AG09309 (cell line): ENCODE measurements around the gene RGS12.

ENCODE experiments used
- DNase-seq: peaks from one replicate; pipeline ENCODE4 v3.0.0-alpha.2; 2010; ENCODE audit warnings: low read depth
- H3K4me3 ChIP-seq: 2 replicates; pipeline ENCODE4 v1.5.1; 2011; ENCODE audit warnings: mild to moderate bottlenecking, low read depth, low read length, moderate library complexity; ENCODE audit not compliant: control insufficient read depth
- TF ChIP-seq, protein P1 (sequence below): IDR thresholded peaks from 2 replicates; pipeline ENCODE4 v1.5.1; 2011; ENCODE audit warnings: mild to moderate bottlenecking, low read depth, low read length, inconsistent platforms; ENCODE audit not compliant: insufficient read depth, control insufficient read depth; ENCODE audit errors: missing control alignments

The RGS12 gene, protein sequence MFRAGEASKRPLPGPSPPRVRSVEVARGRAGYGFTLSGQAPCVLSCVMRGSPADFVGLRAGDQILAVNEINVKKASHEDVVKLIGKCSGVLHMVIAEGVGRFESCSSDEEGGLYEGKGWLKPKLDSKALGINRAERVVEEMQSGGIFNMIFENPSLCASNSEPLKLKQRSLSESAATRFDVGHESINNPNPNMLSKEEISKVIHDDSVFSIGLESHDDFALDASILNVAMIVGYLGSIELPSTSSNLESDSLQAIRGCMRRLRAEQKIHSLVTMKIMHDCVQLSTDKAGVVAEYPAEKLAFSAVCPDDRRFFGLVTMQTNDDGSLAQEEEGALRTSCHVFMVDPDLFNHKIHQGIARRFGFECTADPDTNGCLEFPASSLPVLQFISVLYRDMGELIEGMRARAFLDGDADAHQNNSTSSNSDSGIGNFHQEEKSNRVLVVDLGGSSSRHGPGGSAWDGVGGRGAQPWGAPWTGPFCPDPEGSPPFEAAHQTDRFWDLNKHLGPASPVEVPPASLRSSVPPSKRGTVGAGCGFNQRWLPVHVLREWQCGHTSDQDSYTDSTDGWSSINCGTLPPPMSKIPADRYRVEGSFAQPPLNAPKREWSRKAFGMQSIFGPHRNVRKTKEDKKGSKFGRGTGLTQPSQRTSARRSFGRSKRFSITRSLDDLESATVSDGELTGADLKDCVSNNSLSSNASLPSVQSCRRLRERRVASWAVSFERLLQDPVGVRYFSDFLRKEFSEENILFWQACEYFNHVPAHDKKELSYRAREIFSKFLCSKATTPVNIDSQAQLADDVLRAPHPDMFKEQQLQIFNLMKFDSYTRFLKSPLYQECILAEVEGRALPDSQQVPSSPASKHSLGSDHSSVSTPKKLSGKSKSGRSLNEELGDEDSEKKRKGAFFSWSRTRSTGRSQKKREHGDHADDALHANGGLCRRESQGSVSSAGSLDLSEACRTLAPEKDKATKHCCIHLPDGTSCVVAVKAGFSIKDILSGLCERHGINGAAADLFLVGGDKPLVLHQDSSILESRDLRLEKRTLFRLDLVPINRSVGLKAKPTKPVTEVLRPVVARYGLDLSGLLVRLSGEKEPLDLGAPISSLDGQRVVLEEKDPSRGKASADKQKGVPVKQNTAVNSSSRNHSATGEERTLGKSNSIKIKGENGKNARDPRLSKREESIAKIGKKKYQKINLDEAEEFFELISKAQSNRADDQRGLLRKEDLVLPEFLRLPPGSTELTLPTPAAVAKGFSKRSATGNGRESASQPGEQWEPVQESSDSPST (N-terminal part only)

DNA sequence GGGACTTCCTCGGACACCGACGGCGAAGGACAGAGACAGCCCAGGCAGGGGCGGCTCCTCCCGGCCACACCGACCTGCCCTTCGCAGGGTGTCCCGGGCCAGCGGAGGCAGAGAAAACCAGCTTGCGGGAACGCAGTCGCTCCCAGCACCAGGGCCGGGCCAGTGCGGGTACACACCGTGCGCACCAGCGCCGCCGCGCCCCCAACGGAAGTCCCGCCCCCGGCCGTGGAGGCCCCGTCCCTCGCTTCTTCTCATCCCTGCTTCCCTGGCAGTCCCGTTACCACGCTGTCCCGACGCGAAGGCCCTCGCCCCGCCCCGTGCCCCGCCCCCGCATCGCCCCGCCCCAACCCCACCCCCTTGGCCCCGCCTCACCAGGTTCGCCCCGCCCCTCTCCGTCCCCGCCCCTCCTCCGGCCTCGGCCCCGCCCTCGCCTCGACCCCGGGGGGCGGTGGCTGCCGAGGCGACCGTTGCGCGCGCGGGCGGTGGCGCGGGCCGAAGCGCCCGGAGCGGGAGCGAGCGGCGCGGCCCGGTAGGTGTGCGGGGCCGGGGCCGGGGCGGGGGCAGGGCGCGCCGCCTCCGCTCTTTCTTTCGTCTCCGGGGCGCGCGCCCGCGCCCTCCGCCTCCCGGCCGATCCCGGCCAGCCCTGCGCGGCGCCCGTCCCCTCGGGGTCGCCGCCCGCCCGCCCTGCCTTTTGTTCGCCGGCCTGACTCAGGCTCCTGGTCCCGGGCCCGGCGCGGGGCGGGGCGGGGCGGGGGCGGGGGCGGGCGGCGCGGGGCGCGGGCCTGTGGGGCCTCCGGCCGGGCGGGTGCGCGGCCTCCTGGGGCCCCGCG lies at the start of gene RGS12:
Gene RGS12 (plus strand): TSS at position 451 of the 830 bp plus-strand sequence. CDS start 23,150 bp downstream, outside the sequence.
- DNase-seq, result peak; percentile 75
- TF ChIP-seq, protein P1, sequence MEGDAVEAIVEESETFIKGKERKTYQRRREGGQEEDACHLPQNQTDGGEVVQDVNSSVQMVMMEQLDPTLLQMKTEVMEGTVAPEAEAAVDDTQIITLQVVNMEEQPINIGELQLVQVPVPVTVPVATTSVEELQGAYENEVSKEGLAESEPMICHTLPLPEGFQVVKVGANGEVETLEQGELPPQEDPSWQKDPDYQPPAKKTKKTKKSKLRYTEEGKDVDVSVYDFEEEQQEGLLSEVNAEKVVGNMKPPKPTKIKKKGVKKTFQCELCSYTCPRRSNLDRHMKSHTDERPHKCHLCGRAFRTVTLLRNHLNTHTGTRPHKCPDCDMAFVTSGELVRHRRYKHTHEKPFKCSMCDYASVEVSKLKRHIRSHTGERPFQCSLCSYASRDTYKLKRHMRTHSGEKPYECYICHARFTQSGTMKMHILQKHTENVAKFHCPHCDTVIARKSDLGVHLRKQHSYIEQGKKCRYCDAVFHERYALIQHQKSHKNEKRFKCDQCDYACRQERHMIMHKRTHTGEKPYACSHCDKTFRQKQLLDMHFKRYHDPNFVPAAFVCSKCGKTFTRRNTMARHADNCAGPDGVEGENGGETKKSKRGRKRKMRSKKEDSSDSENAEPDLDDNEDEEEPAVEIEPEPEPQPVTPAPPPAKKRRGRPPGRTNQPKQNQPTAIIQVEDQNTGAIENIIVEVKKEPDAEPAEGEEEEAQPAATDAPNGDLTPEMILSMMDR, result no peak
- H3K4me3 ChIP-seq, result peak within 1 kb of the TSS; percentile 96

DNA sequence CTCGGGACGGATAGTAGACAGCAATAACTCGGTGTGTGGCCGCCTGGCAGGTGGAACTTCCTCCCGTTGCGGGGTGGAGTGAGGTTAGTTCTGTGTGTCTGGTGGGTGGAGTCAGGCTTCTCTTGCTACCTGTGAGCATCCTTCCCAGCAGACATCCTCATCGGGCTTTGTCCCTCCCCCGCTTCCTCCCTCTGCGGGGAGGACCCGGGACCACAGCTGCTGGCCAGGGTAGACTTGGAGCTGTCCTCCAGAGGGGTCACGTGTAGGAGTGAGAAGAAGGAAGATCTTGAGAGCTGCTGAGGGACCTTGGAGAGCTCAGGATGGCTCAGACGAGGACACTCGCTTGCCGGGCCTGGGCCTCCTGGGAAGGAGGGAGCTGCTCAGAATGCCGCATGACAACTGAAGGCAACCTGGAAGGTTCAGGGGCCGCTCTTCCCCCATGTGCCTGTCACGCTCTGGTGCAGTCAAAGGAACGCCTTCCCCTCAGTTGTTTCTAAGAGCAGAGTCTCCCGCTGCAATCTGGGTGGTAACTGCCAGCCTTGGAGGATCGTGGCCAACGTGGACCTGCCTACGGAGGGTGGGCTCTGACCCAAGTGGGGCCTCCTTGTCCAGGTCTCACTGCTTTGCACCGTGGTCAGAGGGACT lies 49.6 kb upstream of the RGS12 start:
- no peak overlapping the region for H3K4me3 ChIP-seq
- TF ChIP-seq, protein P1, result no peak
- no peak for DNase-seq

DNA sequence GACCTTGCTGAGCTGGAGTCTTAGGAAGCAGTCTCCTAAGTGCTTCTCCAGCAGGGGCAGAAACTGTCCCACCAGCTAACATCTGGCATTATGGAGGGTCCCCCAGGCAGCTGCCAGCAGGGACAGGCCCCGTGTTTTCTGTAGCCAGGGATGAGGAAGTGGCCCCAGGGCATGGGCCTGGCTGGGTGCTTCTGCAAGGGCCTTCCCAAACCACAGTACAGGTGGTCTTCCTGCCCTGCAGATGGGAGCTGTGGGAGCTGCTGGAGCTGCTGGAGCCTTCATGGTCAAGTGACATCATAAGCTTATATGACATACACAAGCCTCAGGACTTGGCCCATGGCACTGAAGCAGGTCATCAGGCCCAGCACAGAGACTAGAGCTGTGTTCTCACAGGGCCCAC lies 48.8 kb upstream of the RGS12 start:
- no peak for DNase-seq
- H3K4me3 ChIP-seq, result no peak overlapping the region
- TF ChIP-seq, protein P1, result no peak

DNA sequence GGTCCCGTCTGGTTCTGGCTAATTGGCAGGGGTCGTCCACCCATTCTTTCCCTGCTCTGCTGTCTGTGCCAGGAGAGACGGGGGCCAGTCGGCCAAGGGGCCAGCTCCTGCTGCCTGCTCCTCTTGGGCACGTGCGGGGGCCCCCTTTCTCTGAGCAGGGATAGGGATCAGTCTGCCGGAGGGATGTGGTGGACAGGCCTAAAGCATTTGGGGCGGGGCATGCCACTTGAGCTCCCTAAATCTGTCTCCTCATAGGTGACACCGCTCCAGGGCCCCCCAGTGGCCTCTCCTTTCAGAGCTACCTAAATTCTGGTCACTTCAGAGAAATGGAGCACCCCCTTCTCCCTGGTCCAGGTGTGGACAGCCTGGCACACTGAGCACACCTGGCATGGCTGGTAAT lies 48.1 kb upstream of the RGS12 start:
- no peak for DNase-seq
- no peak overlapping the region for H3K4me3 ChIP-seq
- TF ChIP-seq, protein P1, result no peak

DNA sequence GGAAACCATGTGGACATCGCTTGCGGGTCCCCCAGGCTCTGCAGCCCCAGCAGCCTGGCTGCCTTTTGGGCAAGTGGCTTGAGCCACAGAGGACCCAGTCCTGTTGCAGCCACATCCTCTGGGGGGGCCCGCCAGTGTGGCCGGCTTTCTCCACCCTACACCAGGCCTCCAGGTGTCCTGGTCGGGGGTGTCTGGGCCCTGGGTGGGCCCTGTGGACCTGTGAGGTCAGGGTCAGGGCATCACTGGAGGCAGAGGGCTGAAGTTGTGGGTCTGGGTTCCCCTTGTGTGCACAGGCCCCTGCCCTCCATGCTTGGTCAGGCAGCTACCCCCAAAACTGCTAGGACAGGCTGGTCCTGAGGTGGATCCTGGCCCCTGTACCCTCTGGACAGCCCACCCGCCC lies 47.1 kb upstream of the RGS12 start:
- TF ChIP-seq, protein P1, result no peak
- DNase-seq, result no peak
- H3K4me3 ChIP-seq, result no peak overlapping the region
